Measurements from ENCODE around the gene APRT.

Gene APRT

GRCh38 chr16:88822281-88823040 is 10.7 kb upstream of the APRT start:
- no peaks in the 10 kb centered on the region for H3K9me3 Mint-ChIP-seq
- peaks cover 5% of the 10 kb centered on the region for H3K36me3 Mint-ChIP-seq (ENCODE audit: low read depth)
- H3K27me3 Mint-ChIP-seq (ENCODE audit: low read depth) = no peaks in the 10 kb centered on the region
- H3K4me1 Mint-ChIP-seq = no peaks in the 10 kb centered on the region
- no peak for TF ChIP-seq CTCF (IDR thresholded peaks at IDR 0.05; ENCODE audit: unreplicated experiment in 3 of 3)
- no peak overlapping the region for H3K4me3 Mint-ChIP-seq
- no peak overlapping the region for H3K27ac Mint-ChIP-seq

- no peaks in the 10 kb centered on the region for H3K27me3 Mint-ChIP-seq (ENCODE audit: low read depth)
- no peaks in the 10 kb centered on the region for H3K4me1 Mint-ChIP-seq
- TF ChIP-seq CTCF (IDR thresholded peaks at IDR 0.05; ENCODE audit: unreplicated experiment in 3 of 3) = no peak
- H3K4me3 Mint-ChIP-seq = no peak overlapping the region
- H3K27ac Mint-ChIP-seq = no peak overlapping the region
- H3K9me3 Mint-ChIP-seq = no peaks in the 10 kb centered on the region
- H3K36me3 Mint-ChIP-seq (ENCODE audit: low read depth) = peaks cover 5% of the 10 kb centered on the region
These were observed 9.6 kb upstream of the APRT start for GRCh38 chr16:88821168-88821850.

DNA sequence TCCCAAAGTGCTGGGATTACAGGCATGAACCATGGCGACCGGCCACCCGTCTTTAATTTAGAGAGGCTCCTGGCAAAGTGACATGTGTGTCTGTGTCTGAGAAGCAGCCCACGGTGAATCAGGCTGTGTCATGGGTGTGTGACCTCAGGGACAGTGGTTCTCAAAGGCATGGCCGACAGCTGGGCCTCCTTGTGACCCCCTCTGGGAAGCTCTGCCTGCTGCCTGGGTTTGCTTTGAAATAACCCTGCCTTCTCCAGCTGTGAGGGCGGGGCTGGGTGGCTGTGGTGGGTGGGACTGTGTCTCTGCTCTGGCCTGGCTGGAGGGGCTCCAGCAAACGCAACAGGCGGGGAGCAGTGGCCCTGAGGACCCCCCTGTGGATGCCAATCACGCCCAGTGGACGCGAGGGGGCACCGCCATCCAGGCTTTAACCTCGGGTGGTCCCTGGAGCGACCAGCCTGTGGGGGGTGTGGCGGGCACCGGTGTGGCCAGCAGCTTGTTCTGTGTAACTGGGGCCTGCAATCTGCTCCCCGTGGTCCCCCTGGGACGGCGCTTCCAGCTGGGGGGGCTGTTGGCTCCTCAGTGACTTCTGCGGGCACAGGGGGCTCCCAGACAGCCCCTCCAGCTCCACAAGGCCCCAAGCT is 8.8 kb upstream of the APRT start:
- H3K4me1 Mint-ChIP-seq = no peaks in the 10 kb centered on the region
- peaks cover 5% of the 10 kb centered on the region for H3K36me3 Mint-ChIP-seq (ENCODE audit: low read depth)
- no peak overlapping the region for H3K4me3 Mint-ChIP-seq
- no peaks in the 10 kb centered on the region for H3K27me3 Mint-ChIP-seq (ENCODE audit: low read depth)
- H3K9me3 Mint-ChIP-seq = no peaks in the 10 kb centered on the region
- TF ChIP-seq CTCF (IDR thresholded peaks at IDR 0.05; ENCODE audit: unreplicated experiment in 3 of 3) = no peak
- H3K27ac Mint-ChIP-seq = no peak overlapping the region

DNA sequence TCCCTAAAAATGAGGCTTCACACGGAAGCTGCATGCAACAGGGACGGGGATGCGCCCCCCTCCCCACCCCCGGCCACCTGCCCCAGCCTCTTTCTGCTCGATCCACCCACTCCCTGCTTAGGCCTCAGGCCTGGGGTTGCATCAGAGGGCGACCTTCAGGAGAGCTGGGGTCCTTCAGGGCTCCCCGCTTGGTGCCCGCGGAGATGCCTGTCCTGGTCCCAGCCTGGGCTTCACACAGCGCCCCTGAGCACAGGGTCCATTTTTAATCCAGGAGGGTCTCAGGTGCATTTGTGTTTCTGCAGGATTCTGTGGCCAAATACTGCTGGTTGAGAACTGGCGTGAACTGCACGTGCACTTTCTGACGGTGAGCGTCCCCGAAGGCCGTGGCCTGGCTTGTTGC is 7.4 kb upstream of the APRT start:
- no peak for TF ChIP-seq CTCF (IDR thresholded peaks at IDR 0.05; ENCODE audit: unreplicated experiment in 3 of 3)
- no peak overlapping the region for H3K27ac Mint-ChIP-seq
- no peaks in the 10 kb centered on the region for H3K4me1 Mint-ChIP-seq
- H3K4me3 Mint-ChIP-seq = no peak overlapping the region
- H3K9me3 Mint-ChIP-seq = no peaks in the 10 kb centered on the region
- no peaks in the 10 kb centered on the region for H3K27me3 Mint-ChIP-seq (ENCODE audit: low read depth)
- peaks cover 5% of the 10 kb centered on the region for H3K36me3 Mint-ChIP-seq (ENCODE audit: low read depth)

DNA sequence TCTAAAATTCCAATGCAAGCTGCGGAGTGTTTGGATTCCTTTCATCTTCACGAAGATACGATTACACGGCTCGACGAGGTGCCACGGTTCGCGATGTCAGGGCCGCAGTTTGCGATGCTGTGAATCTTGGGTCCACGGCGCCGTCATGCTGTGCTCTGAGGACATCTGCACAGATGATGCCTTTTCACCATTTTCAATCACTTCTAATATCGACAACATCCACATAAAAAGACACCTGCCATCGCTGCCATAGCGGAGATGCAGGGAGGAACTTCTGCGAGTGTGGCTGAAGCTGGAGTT is 6.8 kb upstream of the APRT start:
- Mint-ChIP-seq H3K27ac (no peak overlapping the region), H3K4me1 (no peaks in the 10 kb centered on the region), H3K27me3 (ENCODE audit: low read depth) (no peaks in the 10 kb centered on the region), H3K9me3 (no peaks in the 10 kb centered on the region), H3K4me3 (no peak overlapping the region), H3K36me3 (ENCODE audit: low read depth) (peaks cover 5% of the 10 kb centered on the region)
- no peak for TF ChIP-seq CTCF (IDR thresholded peaks at IDR 0.05; ENCODE audit: unreplicated experiment in 3 of 3)
